Testis (tissue), 3 donors: ENCODE data around the gene MT4. TPM values are rescaled to one million over a fixed set of nuclear protein-coding genes. Genes with fewer than 3 reads are reported as not detected.

Experiments
- DNase-seq: peaks from one replicate; pipeline ENCODE4 v3.0.0-alpha.2; 2019
- H3K27ac ChIP-seq, 2 donors: fragments of 200-600 bp; sonication (generic); one replicate each; pipeline ENCODE4 v1.5.1; 2019
- H3K27me3 ChIP-seq: fragments of 200-600 bp; sonication (generic); one replicate; pipeline ENCODE4 v1.5.1; 2019
- H3K36me3 ChIP-seq: fragments of 200-600 bp; sonication (generic); one replicate; pipeline ENCODE4 v1.5.1; 2017; ENCODE audit warnings: low read depth; ENCODE audit errors: missing control alignments
- H3K4me1 ChIP-seq: fragments of 200-600 bp; sonication (generic); one replicate; pipeline ENCODE4 v1.5.1; 2019
- H3K4me3 ChIP-seq, 2 donors: fragments of 200-600 bp; sonication (generic); one replicate each; pipeline ENCODE4 v1.5.1; 2017 to 2019
- H3K9me3 ChIP-seq: fragments of 200-600 bp; sonication (generic); one replicate; pipeline ENCODE4 v1.5.1; 2017
- POLR2A ChIP-seq: fragments of 450-650 bp; IDR thresholded peaks from one replicate; pipeline ENCODE4 v1.6.1; 2017; ENCODE audit warnings: antibody characterized with exemption, mild to moderate bottlenecking, moderate library complexity
- WGBS, 2 donors: methylation state at CpG; one replicate each; pipeline ENCODE4 v1.1.5; 2018; 5-methylcytosine and 5-hydroxymethylcytosine counted together
- intact Hi-C: fragments of 100-400 bp; cut with DNase I; formaldehyde crosslinking; loops from one replicate; pipeline ENCODE4 v1.15.1; 2023; ENCODE audit warnings: low total_unique reads
- polyA plus RNA-seq: library from polyadenylated mRNA; stranded (reverse); fragments of 350-450 nt; fragmentation: Illumina TruSeq; extraction: RNeasy Lipid Tissue Mini Kit (QIAGEN cat#74804); gene quantifications from one replicate; pipeline ENCODE4 v1.2.3, GENCODE V29; 2014; ENCODE audit warnings: low read depth, low replicate concordance; ENCODE audit not compliant: insufficient read depth
- total RNA-seq, 2 donors: library from RNA; depleted of rRNA; stranded (reverse); fragments of >200 nt; gene quantifications; one replicate each; pipeline ENCODE4 v1.2.3, GENCODE V29; 2016
- TF ChIP-seq, protein P1 (sequence below), 3 experiments: fragments of 450-650 bp in 2 of 3; fragments of 200-600 bp in 1 of 3; sonication (generic) in 1 of 3; IDR thresholded peaks; one replicate each; pipeline ENCODE4 v1.5.1; 2016 to 2019; ENCODE audit warnings: antibody characterized with exemption in 3 of 3, mild to moderate bottlenecking in 2 of 3, moderate library complexity in 1 of 3

MT4 gene
- total and polyA plus RNA-seq, 3 donors from 2014 or later = 2.3 TPM; not detected in 2

DNA sequence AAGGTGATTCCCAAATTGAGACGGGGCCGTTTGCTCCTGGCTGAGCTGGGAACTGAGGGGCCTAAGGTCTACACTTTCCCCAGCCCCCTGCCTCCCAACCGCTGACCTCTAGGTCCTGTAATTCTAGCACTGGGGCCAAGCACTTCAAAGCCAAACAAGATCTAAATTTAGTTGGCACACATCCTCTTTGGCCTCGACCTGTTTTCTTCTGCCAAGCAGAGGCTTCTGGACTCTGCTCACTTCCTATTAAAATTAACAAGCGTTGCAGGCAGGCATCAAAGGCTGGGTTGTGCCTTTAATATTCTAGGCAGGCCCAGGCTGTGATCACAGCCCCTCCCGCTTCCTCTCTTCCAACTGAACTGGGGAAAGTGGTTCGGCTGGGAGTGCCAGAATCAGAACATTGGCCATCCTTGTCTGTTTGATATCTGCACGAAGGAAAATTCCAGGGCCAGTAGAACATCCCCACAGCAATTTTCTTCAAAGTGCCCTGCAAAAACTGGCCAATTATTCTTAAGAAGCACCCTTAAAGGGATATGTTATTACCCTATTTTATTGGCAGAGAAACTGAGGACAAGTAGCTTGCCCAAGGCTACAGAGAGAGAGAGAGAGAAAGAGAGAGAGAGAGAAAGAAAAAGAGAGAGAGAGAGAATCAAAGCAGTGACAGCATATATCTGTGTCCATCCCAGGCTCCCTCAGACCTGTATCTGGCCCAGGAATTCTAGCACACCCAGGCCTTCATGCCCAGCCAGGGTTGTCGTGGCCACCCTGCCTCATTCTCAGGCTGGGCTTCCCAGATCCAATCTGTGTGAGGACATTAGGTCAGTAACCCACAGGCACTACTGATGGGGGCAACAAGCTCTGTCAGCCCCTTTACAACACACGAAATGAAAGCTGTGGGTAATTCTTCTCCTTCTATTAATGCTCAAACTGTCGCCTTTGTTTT lies 12.8 kb upstream of the MT4 start:
- no peak overlapping the region for H3K4me3 ChIP-seq
- DNase-seq = no peak
- H3K9me3 ChIP-seq = no peaks in the 10 kb centered on the region
- 55 to 67% methylated on average over 11 of the region's 11 CpGs for WGBS, 2 donors
- no peak overlapping the region for H3K27ac ChIP-seq
- intact Hi-C loops = no loop called here
- H3K27me3 ChIP-seq = no peaks in the 10 kb centered on the region
- TF ChIP-seq, protein P1, sequence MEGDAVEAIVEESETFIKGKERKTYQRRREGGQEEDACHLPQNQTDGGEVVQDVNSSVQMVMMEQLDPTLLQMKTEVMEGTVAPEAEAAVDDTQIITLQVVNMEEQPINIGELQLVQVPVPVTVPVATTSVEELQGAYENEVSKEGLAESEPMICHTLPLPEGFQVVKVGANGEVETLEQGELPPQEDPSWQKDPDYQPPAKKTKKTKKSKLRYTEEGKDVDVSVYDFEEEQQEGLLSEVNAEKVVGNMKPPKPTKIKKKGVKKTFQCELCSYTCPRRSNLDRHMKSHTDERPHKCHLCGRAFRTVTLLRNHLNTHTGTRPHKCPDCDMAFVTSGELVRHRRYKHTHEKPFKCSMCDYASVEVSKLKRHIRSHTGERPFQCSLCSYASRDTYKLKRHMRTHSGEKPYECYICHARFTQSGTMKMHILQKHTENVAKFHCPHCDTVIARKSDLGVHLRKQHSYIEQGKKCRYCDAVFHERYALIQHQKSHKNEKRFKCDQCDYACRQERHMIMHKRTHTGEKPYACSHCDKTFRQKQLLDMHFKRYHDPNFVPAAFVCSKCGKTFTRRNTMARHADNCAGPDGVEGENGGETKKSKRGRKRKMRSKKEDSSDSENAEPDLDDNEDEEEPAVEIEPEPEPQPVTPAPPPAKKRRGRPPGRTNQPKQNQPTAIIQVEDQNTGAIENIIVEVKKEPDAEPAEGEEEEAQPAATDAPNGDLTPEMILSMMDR (IDR thresholded peaks at IDR 0.05) = no peak
- TF ChIP-seq POLR2A = no peak
- no peaks in the 10 kb centered on the region for H3K36me3 ChIP-seq
- no peaks in the 10 kb centered on the region for H3K4me1 ChIP-seq

DNA sequence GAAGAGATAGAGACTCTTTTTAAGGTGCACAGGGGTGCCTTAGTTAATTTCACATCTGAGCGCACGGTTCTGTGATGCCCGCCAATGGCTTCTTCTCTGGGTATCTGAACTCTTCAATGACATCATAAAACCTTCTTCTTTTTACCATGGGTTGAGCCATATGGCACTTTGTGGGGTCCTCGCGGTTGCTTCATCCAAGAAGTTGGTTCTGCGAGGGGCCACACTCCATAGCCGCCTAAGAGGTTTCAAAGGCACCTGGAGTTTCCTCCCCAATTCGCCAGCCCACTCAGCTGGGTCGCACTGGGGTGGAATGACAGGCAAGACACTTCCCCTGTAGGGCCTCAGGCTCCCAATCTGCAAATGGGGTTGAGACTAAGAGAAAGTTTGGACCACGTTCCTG lies 10.4 kb upstream of the MT4 start:
- no peaks in the 10 kb centered on the region for H3K9me3 ChIP-seq
- intact Hi-C loops = no loop called here
- no peak overlapping the region for H3K27ac ChIP-seq
- no peak for TF ChIP-seq POLR2A
- TF ChIP-seq, protein P1 (IDR thresholded peaks at IDR 0.05) = no peak
- H3K27me3 ChIP-seq = no peaks in the 10 kb centered on the region
- no peak overlapping the region for H3K4me3 ChIP-seq
- no peaks in the 10 kb centered on the region for H3K36me3 ChIP-seq
- no peak for DNase-seq
- H3K4me1 ChIP-seq = no peaks in the 10 kb centered on the region
- WGBS, 2 donors = 88 to 94% methylated on average over 10 of the region's 10 CpGs

DNA sequence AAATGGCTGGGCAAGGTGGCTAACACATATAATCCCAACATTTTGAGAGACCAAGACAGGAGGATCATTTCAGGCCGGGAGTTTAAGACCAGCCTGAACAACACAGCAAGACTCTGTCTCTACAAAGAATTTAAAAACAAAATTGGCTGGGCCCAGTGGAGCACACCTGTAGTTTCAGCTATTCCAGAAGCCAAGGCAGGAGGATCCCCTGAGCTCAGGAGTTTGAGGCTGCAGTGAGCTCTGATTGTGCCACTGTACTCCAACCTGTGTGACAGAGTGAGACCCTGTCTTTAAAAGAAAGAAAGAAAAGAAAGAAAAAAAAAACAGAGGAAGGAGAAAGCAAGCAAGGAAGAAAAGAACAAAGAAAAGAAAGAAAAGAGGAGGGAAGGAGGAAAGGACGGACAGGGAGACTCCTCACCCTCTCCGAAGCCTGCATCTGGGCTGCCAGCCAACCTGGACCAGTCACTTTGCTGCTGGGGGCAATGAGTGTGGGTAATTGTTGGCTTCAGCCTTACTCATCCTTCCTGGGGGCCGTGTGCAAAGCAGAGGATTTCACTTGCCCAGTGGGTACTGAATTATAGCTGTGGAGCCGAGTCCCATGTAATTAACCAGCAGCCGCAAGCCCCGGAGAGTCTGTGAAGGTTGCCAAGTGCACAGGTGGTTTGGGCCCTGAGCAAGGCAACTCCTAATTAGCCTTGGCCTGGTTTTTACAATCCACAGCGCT lies 6.7 kb upstream of the MT4 start:
- no peak for DNase-seq
- no peaks in the 10 kb centered on the region for H3K9me3 ChIP-seq
- H3K27ac ChIP-seq = no peak overlapping the region
- intact Hi-C loops = no loop called here
- no peak overlapping the region for H3K4me3 ChIP-seq
- WGBS, 2 donors = 60 to 61% methylated on average over 7 to 8 of the region's 8 CpGs
- H3K36me3 ChIP-seq = no peaks in the 10 kb centered on the region
- no peaks in the 10 kb centered on the region for H3K4me1 ChIP-seq
- H3K27me3 ChIP-seq = no peaks in the 10 kb centered on the region
- TF ChIP-seq, protein P1 (IDR thresholded peaks at IDR 0.05) = no peak
- TF ChIP-seq POLR2A = no peak

DNA sequence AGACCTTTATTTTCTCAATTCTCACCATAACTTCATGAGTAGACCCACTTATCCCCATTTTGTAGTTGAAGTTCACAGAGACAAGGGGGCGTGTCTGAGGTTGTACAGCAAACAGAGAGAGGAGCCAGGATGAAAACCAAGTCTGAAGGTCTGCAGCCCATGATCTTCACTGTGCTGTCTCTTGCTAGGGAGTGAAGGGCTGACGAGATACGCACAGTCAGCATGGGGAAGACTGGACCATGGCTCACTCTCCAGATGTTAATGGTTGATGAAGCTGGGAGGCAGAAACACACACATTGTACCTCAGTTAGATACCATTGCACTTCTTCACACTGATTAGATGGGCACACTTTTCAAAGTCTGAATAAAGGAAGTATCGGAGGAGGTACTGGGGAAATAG lies 5.8 kb upstream of the MT4 start:
- no peak overlapping the region for H3K4me3 ChIP-seq
- H3K9me3 ChIP-seq = no peaks in the 10 kb centered on the region
- no peak for TF ChIP-seq POLR2A
- TF ChIP-seq, protein P1 (IDR thresholded peaks at IDR 0.05) = no peak
- WGBS, 2 donors = 92 to 95% methylated on average over 4 of the region's 4 CpGs
- H3K36me3 ChIP-seq = no peaks in the 10 kb centered on the region
- H3K27ac ChIP-seq = no peak overlapping the region
- no peaks in the 10 kb centered on the region for H3K27me3 ChIP-seq
- intact Hi-C loops = no loop called here
- DNase-seq = no peak
- no peaks in the 10 kb centered on the region for H3K4me1 ChIP-seq
